ENCODE results near the gene LY9. TPM values are rescaled to one million over a fixed set of nuclear protein-coding genes. Genes with fewer than 3 reads are reported as not detected.
"Not testable (repeated sequence)": the region's sequence is repeated elsewhere in the genome, so short reads cannot be mapped to it uniquely, and the experiment has no call there.

LY9 gene
- total RNA-seq, 4 donors from 2014 or later = 0.33 to 2.1 (median 0.63) TPM

- Histone ChIP-seq H3K4me1 (no peaks in the 10 kb centered on the region), H3K9me3 (no peaks in the 10 kb centered on the region), H3K36me3 (no peaks in the 10 kb centered on the region), H3K4me3 (replicated peaks in 1 of 3) (no peak overlapping the region), H3K27me3 (no peaks in the 10 kb centered on the region), H3K27ac (no peak overlapping the region)
- intact Hi-C loops (cut with DNase I) = no loop called here
- 84 to 90% methylated on average over 6 of the region's 6 CpGs for WGBS, 2 donors
- no peak for DNase-seq
- TF ChIP-seq POLR2A (IDR thresholded peaks at IDR 0.05) (no peak), CTCF (IDR thresholded peaks at IDR 0.05) (no peak)
These were observed 70.8 kb downstream of the LY9 start for GRCh38 chr1:160866695-160867260.

GRCh38 chr1:160867651-160868050, 71.7 kb downstream of the LY9 start:
- H3K4me3 ChIP-seq (replicated peaks in 1 of 3); H3K9me3 ChIP-seq; H3K4me1 ChIP-seq; H3K36me3 ChIP-seq; H3K27ac ChIP-seq; intact Hi-C loops (cut with DNase I); H3K27me3 ChIP-seq; DNase-seq: not testable (repeated sequence)
- WGBS, 2 donors = 65 to 71% methylated on average over 4 of the region's 4 CpGs

- TF ChIP-seq CTCF (IDR thresholded peaks at IDR 0.05) (no peak), POLR2A (IDR thresholded peaks at IDR 0.05) (no peak)
- H3K36me3 ChIP-seq = no peaks in the 10 kb centered on the region
- no peak overlapping the region for H3K27ac ChIP-seq
- no peaks in the 10 kb centered on the region for H3K27me3 ChIP-seq
- H3K4me3 ChIP-seq (replicated peaks in 1 of 3) = no peak overlapping the region
- H3K9me3 ChIP-seq = no peaks in the 10 kb centered on the region
- intact Hi-C loops (cut with DNase I) = no loop called here
- DNase-seq = no peak
- 82 to 87% methylated on average over 3 of the region's 3 CpGs for WGBS, 2 donors
- no peaks in the 10 kb centered on the region for H3K4me1 ChIP-seq
These were observed 72.2 kb downstream of the LY9 start for GRCh38 chr1:160868141-160868540.

GRCh38 chr1:160874935-160875334, 79.0 kb downstream of the LY9 start:
- intact Hi-C loops (cut with DNase I) = no loop called here
- Histone ChIP-seq H3K36me3 (no peaks in the 10 kb centered on the region), H3K4me3 (replicated peaks in 1 of 3) (no peak overlapping the region), H3K27ac (no peak overlapping the region), H3K27me3 (no peaks in the 10 kb centered on the region), H3K9me3 (no peaks in the 10 kb centered on the region), H3K4me1 (no peaks in the 10 kb centered on the region)
- DNase-seq = no peak
- TF ChIP-seq CTCF (IDR thresholded peaks at IDR 0.05) (no peak), POLR2A (IDR thresholded peaks at IDR 0.05) (no peak)
- WGBS, 2 donors = 68 to 78% methylated on average over 3 of the region's 3 CpGs

GRCh38 chr1:160875591-160875990, 79.6 kb downstream of the LY9 start:
- H3K36me3 ChIP-seq; intact Hi-C loops (cut with DNase I); H3K4me3 ChIP-seq (replicated peaks in 1 of 3); H3K27ac ChIP-seq; H3K27me3 ChIP-seq; H3K9me3 ChIP-seq; H3K4me1 ChIP-seq; DNase-seq: not testable (repeated sequence)
- WGBS, 2 donors = 71 to 81% methylated on average over 4 of the region's 4 CpGs

GRCh38 chr1:160876311-160876710, 80.3 kb downstream of the LY9 start:
- Histone ChIP-seq H3K27ac (no peak overlapping the region), H3K4me1 (no peaks in the 10 kb centered on the region), H3K27me3 (no peaks in the 10 kb centered on the region), H3K4me3 (replicated peaks in 1 of 3) (no peak overlapping the region), H3K9me3 (no peaks in the 10 kb centered on the region), H3K36me3 (no peaks in the 10 kb centered on the region)
- intact Hi-C loops (cut with DNase I) = no loop called here
- DNase-seq = no peak
- TF ChIP-seq POLR2A (IDR thresholded peaks at IDR 0.05) = no peak
- TF ChIP-seq CTCF (IDR thresholded peaks at IDR 0.05) = no peak
- 53 to 69% methylated on average over 5 of the region's 5 CpGs for WGBS, 2 donors

Data from thyroid gland (tissue), 4 donors.